Posterior vena cava (tissue), 2 donors: Measurements from ENCODE around the gene TIGAR. TPM values are rescaled to one million over a fixed set of nuclear protein-coding genes. Genes with fewer than 3 reads are reported as not detected.

ENCODE experiments used
- DNase-seq: peaks from one replicate; pipeline ENCODE4 v3.0.0-alpha.2; 2020; ENCODE audit warnings: low spot score
- intact Hi-C, 2 donors: fragments of 100-400 bp; cut with DNase I; formaldehyde crosslinking; loops; one replicate each; pipeline versions ENCODE4 v1.14.1 to v1.14.2; 2022 to 2023
- total RNA-seq, 2 donors: library from RNA; stranded (reverse); fragmentation: NEBNext Ultra II Directional; extraction: Animal tissue kit (Norgen Biotek cat#: 25700); gene quantifications; one replicate each; pipeline ENCODE4 v1.2.1, GENCODE V29; 2021
- donor health status: DM: yes; HTN: yes; CAD: no.
- donor health status: DM: yes; HTN: yes; CAD: no.

Gene TIGAR
- total RNA-seq, 2 donors from 2014 or later, result 10.3 to 12.1 TPM

GRCh38 chr12:4293299-4293965 is 27.6 kb upstream of the TIGAR start:
- peak; percentile 30 for DNase-seq
- intact Hi-C loops, result no loop called here

GRCh38 chr12:4293966-4294505 is 27.0 kb upstream of the TIGAR start:
- DNase-seq, result no peak
- intact Hi-C loops, result no loop called here

- intact Hi-C loops, result no loop called here
- no peak for DNase-seq
These were observed 24.3 kb upstream of the TIGAR start for GRCh38 chr12:4296751-4297150.

- DNase-seq, result no peak
- intact Hi-C loops, result no loop called here
These were observed 23.4 kb upstream of the TIGAR start for GRCh38 chr12:4297617-4298016.

GRCh38 chr12:4300883-4301282 is 20.1 kb upstream of the TIGAR start:
- no peak for DNase-seq
- intact Hi-C loops, result no loop called here

GRCh38 chr12:4301932-4302501 is 19.0 kb upstream of the TIGAR start:
- no peak for DNase-seq
- intact Hi-C loops, result no loop called here

- intact Hi-C loops, result no loop called here
- DNase-seq, result no peak
These were observed 18.1 kb upstream of the TIGAR start for GRCh38 chr12:4302881-4303280.

GRCh38 chr12:4303750-4304149 is 17.3 kb upstream of the TIGAR start:
- DNase-seq, result no peak
- intact Hi-C loops, result no loop called here

- intact Hi-C loops, result no loop called here
- DNase-seq, result no peak
These were observed 13.2 kb upstream of the TIGAR start for GRCh38 chr12:4307593-4308333.

GRCh38 chr12:4308334-4308950 is 12.6 kb upstream of the TIGAR start:
- intact Hi-C loops, result no loop called here

GRCh38 chr12:4311776-4312175 is 9.2 kb upstream of the TIGAR start:
- intact Hi-C loops, result no loop called here
- DNase-seq, result no peak

More at GRCh38 chr12:4308334-4308950, 12.6 kb upstream of the TIGAR start:
- DNase-seq, result no peak

- no peak for DNase-seq
These were observed 8.8 kb upstream of the TIGAR start for GRCh38 chr12:4312251-4312650.

GRCh38 chr12:4320497-4320852 is 538 bp upstream of the TIGAR start:
- DNase-seq, result no peak
- intact Hi-C loops, result no loop called here

More at GRCh38 chr12:4312251-4312650, 8.8 kb upstream of the TIGAR start:
- intact Hi-C loops, result no loop called here

- intact Hi-C loops, result no loop called here
- no peak for DNase-seq
These were observed 1.7 kb downstream of the TIGAR start for GRCh38 chr12:4322726-4323125.

- no peak for DNase-seq
- intact Hi-C loops, result no loop called here
These were observed 2.4 kb downstream of the TIGAR start for GRCh38 chr12:4323396-4323795.

GRCh38 chr12:4324366-4324765 is 3.4 kb downstream of the TIGAR start:
- intact Hi-C loops, result no loop called here
- no peak for DNase-seq

- intact Hi-C loops, result no loop called here
- DNase-seq, result no peak
These were observed 5.0 kb downstream of the TIGAR start for GRCh38 chr12:4325966-4326365.

GRCh38 chr12:4327293-4327692 is 6.3 kb downstream of the TIGAR start:
- no peak for DNase-seq
- intact Hi-C loops, result no loop called here

- intact Hi-C loops, result no loop called here
- no peak for DNase-seq
These were observed 9.2 kb downstream of the TIGAR start for GRCh38 chr12:4330203-4330602.

- intact Hi-C loops, result no loop called here
- no peak for DNase-seq
These were observed 10.2 kb downstream of the TIGAR start for GRCh38 chr12:4331221-4331620.
